Skin of body (tissue), 2 donors: Measurements from ENCODE around the gene SAE1. TPM values are rescaled to one million over a fixed set of nuclear protein-coding genes. Genes with fewer than 3 reads are reported as not detected.
"Not testable (repeated sequence)": the region's sequence is repeated elsewhere in the genome, so short reads cannot be mapped to it uniquely, and the experiment has no call there.

Experiments used
- DNase-seq: peaks from one replicate; lab custom pipeline; 2025; lab: John Stamatoyannopoulos, UW
- total RNA-seq: library from RNA; depleted of rRNA; stranded (reverse); fragments of >200 nt; gene quantifications from one replicate; pipeline ENCODE4 v1.2.3, GENCODE V29; 2014

The SAE1 gene
- total RNA-seq, result 55.8 TPM

DNA sequence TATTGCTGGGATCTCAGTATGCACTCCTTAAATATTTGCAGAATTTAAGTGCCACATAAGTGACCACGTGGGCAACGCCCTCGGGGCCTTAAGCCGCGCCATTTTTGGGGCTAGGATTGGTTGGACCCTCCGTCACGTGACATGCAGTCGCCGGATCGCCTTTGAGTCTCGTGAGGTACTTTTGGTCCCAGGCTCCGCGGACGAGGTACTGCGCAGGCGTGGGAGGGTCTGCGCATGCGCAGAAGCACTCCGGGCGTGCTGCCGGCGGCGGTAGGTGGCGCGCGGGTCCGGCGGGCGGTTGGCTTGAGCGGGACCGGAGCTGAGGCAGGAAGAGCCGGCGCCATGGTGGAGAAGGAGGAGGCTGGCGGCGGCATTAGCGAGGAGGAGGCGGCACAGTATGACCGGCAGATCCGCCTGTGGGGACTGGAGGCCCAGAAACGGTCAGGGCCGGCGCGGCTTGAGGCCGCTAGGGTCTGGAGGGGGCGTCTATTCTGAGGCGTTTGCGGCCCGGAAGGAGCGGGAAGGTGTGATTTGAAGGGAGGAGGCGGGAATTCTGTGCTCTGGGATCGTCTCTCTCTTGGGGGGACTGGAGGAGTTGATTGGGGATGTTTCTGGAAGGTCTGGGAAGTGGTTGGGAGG lies at the start of gene SAE1:
TSS of gene SAE1 (plus strand) at position 247 of the 639 bp plus-strand sequence. CDS start at position 343, 96 bp downstream.
- peak; percentile 97 for DNase-seq

DNA sequence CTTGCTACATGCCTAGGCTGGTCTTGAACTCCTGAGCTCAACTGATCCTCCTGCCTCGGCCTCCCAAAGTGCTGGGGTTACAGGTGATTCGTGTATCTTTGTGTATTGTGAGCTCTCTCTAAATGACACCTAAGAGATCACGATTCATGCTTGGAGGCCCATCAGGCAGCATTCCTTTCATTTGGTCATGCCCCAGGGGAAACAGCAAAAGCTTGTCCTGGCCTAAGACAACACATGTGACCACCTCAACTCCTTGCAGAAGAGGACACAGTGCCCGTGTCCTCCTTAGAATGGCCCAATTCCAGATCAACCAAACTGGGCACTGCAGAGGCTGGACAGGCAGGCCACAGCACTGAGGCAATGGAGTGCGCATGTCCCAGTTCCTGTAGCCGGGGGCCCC lies 49.5 kb upstream of the SAE1 start:
- no peak for DNase-seq

DNA sequence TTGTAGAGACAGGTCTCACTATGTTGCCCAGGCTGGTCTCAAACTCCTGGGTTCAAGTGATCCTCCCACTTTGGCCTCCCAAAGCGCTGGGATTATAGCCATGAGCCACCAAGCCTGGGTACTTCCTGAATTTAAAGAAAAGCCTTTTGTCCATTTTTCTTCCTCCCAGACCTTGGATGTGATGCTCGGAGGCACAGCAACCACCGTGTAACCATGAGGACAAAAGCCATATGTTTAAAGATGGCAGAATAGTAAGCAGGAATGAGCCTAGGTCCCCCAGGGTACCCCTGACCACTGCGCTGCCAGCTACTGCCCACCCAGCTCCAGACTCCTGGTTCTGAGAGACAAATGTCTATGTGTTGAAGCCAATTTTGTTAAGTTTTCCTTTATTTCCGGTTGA lies 48.1 kb upstream of the SAE1 start:
- no peak for DNase-seq

DNA sequence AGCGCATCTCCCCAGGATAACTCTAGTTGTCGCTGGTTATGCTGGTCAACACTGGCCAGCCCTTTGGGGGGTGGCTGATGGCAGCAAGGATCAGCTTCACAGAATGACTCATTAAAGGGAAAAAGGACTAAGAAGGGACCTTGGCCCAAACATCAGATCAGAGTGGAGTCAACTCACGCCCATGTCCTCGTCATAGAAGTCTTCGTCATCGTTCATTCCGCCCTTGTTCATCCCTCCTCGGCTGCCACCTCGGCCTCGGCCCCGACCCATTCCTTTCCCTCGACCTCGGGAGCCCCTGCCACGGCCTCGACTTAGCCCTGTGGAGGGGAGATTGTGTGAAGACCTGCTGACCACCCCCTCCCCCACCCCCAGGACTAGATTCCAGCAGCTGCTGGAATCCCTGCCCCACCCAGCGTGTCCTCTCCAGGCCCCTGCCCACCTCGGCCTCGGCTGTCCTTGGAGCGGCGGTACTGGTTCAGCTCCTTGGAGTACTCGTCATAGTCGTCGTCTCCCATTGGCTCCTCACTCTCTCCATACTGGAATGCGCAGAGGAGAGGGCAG lies 45.7 kb upstream of the SAE1 start:
- no peak for DNase-seq

DNA sequence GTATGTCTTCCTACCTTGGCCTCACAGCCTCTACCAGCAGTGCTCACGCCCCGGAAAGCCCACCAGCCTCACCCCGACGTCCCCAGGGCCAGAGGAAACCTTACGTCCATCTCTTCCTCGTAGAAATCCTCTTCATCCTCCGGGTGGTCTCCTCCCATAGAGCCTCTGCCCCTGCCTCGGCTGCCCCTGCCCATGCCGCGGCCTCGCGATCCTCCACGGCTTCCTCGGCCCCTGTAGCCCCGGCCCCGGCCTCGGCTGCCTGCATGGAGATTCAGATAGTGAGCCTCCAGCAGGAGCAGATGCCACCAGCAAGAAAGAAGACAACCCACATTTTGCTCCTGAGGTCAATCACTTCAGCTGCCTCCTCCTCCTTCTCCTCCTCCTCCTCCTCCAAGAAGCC lies 44.4 kb upstream of the SAE1 start:
- DNase-seq, result no peak

DNA sequence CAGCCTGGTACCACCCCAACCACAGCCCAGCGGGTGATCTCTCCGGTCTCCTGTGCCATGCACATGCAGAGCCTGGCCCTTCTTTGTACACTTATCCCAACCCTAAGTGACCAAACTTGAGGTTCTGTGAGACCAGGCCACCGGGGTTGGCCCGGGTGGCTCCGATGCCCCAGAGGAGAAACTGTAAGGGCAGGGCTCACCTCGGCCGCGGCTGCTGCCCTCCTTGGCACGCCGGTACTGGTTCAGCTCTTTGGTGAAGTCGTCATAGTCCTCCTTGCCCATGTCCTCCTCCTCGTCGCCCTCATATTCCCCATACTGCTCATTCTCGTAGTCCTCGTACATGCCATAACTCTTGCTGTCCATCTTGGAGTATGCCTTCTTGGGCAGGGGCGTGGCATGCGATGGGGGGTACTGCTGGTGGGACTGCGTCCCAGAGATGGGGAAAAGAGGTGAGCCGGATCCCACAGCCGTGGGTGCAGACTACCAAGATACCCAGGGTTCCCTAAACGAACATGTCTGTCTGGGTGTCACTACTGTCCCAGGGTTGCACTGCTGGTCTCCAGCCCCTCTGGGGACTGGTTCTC lies 40.8 kb upstream of the SAE1 start:
- no peak for DNase-seq

DNA sequence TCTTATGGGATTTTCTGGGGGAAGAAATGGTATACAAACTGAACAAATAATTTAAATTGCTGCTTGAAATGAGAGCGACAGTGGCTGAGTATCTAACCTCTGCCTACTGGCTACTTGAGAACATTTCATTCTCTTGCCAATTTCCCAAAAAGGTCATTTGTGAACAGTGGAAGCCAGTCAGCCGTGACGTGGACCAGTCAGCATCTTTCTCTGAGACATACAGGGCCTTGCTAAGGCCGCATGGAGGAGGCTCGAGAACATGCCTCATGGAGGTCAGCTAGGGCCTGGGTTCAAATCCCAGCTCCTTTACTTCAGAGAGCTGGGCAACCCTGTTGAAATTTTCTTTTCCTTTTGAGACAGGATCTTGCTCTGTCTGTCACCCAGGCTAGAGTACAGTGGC lies 37.4 kb upstream of the SAE1 start:
- no peak for DNase-seq

DNA sequence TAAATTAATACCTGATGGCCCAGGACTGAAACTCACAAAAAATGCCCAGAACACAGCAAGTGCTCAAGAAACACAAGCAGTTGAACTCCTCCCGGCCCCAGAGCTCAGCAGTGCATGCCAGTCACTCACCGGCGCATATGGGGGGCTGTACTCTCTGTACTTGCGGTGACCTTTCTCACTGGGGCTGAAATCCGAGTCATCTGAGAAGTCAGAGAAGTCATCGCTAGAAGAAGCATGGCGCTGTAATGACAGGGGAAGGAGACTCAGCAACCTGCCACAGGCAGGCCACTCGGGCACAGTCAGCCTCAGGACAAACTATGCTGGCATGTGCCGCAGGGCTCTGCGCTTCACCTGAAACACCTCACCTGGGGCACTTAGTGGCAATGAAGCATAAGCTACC lies 36.8 kb upstream of the SAE1 start:
- DNase-seq, result no peak

DNA sequence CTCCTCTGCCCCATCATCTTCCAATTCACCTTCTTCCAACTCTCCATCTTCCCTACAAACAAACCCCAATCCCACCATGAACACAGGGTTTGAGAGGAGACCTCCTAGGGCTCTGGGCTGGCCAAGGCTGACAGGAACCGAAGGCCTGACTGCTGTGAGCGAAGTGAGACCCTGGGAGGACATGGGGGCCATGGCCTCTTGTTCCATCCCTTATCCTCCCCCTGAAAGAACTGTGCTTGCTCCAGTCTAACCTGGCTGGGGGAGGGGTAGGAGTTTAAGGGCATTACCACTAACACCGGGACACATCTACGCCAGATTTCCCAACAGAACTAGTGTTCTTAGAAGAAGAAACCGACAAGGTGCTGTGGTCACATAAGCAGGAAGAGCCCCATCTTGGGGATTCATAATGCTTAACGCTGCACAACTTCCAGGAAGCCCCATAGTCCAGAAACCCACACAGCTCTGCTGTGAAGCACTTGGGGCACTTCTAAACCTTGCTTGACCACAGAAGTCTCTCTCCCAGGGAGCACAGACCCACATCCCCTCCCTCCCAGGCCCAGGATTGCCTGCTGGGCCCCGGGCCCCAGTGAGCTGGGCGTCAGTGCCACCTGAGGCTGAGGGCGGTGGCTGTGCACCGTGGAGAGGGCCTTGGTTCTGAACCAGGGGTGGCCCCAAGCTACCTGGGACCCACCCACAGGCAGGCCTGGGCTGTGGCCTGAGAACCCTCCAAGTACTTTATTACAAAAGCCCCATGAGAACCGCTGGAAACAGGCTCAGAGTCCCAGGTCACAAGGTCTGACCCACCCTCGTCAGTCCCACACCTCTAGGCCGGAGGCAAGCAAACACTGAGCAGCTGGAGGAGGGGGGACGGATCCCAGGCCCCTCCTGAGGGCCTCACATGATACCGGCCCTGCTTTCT lies 35.8 kb upstream of the SAE1 start:
- DNase-seq, result no peak

DNA sequence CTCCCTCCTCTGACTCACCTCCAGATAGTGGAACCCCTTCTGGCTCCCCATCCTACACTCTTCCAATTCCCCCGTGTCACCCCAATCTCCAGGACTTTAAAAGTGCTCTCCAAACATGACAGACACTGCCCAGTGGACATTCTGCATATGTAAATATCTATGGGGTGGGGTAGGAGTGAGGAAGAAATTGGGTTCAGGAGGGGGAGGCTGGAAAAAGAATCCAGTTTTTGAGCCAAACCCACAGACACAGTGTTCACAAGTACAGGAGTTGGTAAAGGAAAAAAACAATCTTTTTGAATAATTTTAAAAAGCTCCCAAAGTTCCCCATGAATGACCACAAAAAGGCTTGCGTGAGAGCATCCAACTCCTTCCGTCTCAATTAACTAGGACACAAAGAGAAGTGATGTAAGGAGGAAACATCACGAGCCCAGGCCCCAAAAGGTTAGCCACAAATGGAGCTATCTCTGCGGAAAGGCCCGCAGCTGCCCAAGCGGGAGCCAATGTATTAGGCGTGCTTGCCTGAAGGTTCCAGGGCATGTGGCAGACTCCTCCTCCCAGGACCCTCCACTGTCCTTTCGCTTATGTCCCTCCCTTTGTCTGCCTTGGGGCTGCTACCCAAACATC lies 35.0 kb upstream of the SAE1 start:
- DNase-seq, result no peak

DNA sequence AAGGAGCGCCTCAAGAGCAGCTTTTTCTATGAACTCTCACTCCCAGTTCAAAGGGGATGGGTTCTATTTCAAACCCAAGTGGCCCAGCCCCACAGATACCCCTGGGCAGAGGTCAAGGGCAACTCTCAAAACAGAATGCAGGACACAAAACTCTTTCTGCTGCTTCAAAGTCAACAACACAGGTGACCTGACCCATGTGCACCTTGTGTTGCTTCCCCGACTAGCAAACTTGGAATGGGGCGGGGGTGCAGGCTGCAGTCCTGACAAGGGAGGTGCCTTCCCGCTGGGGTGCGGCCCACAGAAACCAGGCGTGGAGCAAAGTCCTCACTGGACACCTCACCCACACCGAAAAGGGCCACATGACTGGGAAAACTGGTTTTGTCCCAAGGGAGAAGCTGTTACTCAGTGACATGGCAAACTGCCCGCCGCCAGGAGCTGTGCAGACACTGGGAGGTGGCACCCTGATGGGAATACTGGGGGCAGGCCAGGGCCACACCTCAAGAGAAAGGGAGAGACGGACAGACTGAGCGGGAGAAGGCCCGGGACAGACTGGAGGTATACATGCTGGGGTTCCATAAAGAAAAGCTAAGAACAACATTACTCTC lies 34.4 kb upstream of the SAE1 start:
- DNase-seq, result no peak

DNA sequence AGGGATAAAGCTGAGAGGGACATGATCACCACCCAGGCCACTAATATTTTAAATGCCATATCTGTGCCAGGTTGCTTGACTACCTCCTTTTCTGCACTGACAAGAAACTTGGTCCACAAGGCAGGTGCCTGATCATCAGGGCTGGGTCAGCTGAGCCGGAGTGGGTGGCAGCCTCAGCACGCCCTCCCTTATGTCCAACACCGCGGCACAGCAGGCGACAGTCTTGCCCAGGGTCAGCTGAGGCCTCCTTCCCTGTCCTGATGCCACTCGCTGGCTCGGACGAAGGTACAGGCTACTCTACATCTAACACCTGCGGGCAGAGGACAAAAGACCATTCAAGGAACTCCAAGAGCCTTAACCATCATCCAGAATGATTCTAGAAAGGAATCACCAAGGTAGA lies 33.9 kb upstream of the SAE1 start:
- DNase-seq, result no peak

DNA sequence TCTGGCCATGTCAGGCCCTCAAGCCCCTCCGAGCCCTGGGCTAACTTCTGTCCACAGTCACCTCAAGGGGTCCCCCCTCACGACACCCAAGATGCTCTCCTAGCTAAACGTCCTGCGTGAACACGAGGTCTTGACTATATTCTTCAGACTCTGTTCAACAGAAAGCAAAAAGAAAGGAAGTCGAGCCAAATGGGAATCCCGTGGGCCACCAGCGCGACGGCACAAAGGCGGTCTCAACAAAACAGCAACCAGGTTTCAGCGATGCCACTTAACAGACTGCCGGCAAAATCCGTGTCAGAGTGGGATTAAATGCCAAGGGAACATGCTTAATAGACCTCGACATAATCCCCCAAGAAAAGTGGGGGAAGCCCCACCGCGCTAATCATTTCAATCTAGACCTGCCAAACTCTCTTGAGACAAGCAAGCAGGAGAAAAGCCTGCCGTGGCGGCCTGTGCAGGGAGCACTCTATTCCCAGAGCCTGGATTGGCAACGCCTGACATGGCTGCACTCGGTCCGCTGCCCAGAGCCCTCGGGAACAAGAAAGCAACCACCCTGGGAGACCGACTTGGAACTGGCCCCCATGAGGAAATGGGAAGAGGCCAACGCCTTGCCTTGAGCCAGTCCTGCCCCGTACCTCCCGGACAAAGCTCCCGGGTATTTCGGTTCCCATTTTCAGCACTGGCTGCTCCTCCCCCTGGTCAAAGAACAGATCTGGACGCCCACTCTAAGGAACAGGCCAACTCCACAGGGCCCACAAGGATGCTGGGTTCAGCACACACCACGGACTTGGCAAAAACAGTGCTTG lies 33.0 kb upstream of the SAE1 start:
- no peak for DNase-seq

DNA sequence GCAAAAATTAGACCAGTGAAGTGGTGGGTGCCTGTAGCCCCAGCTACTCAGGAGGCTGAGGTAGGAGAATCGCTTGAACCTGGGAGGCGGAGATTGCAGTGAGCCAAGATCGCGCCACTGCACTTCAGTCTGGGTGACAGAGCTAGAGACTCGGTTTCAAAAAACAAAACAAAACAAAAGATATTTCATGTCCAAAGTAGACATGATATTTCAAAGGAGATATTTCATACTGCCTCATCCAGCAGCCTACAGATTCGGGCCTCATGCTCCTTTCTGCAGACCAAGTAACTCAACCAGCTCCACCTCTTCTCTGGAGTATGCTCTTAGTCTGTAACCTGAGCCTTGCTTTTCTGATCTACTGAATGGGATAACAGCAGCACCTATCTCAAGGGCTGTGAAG lies 32.0 kb upstream of the SAE1 start:
- no peak for DNase-seq

DNA sequence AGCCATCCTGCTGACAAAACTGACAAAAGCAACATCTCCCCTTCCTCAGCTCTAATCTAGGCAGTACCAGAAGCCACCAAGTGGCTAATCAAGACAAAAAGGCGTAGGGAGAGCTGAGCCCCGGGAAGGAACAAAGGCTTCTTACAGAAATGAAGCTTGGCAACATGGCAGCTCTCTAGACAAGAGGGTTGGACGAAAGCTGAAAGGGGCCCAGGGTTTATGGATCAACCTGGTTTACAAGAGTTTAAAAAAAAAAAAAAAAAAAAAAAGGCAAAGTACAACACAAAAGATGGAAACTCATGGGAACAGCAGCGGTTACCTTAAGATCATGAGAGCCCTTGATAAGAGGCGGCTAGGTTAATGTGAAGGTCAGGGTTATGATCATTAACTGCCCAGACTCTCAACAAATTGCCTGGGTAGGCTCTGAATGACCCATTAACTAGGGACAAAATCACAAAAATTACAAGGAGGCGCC lies 31.0 kb upstream of the SAE1 start:
- no peak for DNase-seq

DNA sequence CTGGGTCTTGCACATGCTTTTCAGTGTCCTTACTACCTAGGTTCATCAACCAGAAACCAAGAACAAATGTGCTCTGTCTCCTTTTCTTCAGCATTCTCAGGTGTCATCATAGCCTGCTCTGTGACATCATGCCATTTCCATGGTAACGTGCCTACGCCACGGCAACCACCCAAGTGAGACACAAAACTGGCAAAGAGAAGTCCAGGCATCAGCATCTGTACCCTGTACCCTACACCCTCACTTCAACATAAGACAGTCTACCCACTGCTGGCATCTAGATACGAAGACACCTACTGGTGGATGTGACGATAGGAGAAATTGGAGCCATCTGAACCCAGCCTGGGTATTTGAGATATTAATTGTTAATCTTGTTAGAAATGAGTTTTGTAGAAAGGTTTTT lies 30.3 kb upstream of the SAE1 start:
- no peak for DNase-seq

DNA sequence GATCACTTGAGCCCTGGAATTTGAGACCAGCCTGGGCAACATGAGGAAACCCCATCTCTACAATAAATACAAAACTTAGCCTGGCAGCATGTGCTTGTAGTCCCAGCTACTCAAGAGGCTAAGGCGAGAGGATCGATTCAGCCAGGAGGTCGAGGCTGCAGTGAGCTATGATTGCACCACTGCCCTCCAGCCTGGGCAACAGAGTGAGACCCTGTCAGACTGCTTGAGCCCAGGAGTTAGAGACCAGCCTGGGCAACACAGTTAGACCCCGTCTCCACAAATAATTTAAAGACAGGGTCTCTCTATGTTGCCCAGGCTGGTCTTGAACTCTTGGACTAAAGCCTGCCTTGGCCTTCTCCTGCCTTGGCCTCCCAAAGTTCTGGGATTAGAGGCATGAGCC lies 29.5 kb upstream of the SAE1 start:
- not testable (repeated sequence) for DNase-seq

DNA sequence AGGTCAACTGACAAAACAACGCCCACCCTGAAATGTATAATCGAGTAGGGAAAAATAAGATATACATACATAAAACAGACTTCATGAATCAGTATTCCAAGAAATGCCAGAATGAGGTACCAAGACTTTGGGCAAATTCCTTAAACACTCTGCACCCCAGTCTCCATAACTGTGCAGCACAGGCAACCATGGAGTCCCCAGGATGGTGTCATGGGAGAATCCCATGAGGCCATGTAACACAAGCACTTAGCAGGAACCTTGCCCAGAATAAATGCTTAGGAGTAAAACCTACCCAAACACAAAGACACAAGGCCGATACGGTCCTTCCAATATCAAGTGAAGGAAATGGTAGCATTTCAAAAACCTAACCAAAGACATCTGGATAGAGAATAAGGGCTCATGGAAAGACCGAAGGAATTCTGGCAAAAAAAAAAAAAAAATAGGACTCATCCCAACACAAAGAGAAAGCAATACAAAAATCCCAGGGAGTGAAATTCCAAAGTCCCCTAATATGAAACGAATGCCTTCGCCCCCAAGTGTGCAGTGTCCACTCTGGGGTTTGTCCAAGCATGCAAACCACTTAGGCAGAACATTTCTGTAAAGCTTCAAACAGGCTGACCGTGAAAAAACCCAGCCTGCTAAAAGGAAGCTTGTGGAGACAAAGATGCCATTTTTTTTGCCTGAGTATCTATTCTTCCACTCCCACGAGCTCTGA lies 28.1 kb upstream of the SAE1 start:
- DNase-seq, result no peak

DNA sequence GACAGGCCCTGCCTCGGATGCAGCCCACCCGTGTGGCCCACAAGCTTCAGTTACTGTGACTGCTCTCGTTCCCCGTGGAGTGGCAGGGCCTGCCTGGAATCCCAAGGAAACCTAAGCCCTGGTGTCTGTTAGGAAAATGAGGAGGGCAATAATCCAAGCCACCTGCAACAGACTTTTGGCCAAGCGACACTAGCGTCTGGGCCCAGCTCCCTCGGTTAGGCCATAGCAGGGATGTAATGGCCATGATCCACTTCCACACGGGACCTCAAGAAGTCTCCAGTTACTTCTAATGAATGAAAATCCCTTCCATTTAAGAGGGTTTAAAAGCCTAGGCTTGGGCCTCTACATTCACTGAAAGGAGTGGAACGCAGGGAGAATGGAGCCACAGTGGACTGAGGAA lies 26.0 kb upstream of the SAE1 start:
- no peak for DNase-seq

DNA sequence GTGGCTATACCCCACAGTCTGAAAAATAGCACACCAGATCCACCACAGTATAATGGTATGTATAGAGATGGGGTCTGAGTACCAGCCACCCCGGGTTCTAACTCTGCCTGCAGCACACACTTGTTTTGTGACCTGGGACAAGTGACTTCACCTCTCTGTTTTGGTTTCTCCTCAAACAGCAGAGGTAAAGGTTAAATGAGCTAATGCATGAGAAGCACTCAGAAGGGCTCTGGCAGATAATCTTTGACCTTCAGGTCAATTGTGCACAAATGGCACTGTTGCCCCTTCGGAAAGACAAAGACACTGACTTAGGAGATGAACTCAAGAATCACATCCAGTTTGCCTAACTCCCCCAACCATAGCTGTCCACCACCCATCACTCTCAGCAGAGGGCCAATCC lies 24.8 kb upstream of the SAE1 start:
- no peak for DNase-seq
